ENCODE measurements around the gene NAT8.
"Not testable (repeated sequence)": the region's sequence is repeated elsewhere in the genome, so short reads cannot be mapped to it uniquely, and the experiment has no call there.

The NAT8 gene

GRCh38 chr2:73654175-73654574 is 12.0 kb upstream of the NAT8 start:
- TF ChIP-seq, protein P1, sequence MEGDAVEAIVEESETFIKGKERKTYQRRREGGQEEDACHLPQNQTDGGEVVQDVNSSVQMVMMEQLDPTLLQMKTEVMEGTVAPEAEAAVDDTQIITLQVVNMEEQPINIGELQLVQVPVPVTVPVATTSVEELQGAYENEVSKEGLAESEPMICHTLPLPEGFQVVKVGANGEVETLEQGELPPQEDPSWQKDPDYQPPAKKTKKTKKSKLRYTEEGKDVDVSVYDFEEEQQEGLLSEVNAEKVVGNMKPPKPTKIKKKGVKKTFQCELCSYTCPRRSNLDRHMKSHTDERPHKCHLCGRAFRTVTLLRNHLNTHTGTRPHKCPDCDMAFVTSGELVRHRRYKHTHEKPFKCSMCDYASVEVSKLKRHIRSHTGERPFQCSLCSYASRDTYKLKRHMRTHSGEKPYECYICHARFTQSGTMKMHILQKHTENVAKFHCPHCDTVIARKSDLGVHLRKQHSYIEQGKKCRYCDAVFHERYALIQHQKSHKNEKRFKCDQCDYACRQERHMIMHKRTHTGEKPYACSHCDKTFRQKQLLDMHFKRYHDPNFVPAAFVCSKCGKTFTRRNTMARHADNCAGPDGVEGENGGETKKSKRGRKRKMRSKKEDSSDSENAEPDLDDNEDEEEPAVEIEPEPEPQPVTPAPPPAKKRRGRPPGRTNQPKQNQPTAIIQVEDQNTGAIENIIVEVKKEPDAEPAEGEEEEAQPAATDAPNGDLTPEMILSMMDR (IDR thresholded peaks at IDR 0.05; ENCODE audit: low read depth, low read length, missing control alignments): no peak
- H3K4me3 ChIP-seq (ENCODE audit: low read depth, low read length): no peak overlapping the region
- no peak for DNase-seq (ENCODE audit: low read depth)

- DNase-seq (ENCODE audit: low read depth): no peak
- TF ChIP-seq, protein P1 (IDR thresholded peaks at IDR 0.05; ENCODE audit: low read depth, low read length, missing control alignments): no peak
- no peak overlapping the region for H3K4me3 ChIP-seq (ENCODE audit: low read depth, low read length)
Measured at GRCh38 chr2:73652348-73652747, 10.1 kb upstream of the NAT8 start.

DNA sequence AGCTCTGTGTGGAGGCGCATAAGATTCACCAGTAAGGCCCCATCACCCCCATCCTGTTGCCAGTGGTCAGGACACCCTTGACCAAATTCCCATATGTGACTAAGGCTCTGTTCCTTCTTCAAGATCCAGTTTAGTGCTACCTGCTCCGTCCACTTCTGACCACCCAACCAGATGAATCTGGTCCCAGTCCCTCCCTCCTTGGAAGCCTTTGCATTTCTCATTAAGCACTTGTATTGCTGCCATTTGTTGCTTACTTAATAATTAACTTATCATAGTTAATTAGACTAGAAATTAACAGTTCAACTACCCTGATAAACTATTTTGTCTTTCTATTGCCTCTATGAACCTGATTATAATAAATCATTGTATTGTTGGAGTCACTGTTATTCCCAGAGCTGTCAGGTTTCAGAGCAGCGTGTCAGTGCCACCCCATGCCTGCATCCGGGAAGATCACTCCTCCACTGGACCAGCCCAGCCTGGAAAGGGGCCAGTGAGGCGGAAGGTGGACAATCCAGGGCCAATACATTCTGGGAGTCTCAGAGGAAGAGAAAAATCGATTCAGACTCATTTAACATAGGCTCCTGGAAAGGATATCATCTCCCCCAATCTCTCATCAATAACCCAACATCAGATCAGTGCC is 9.5 kb upstream of the NAT8 start:
- H3K4me3 ChIP-seq (ENCODE audit: low read depth, low read length): no peak overlapping the region
- TF ChIP-seq, protein P1 (IDR thresholded peaks at IDR 0.05; ENCODE audit: low read depth, low read length, missing control alignments): no peak
- DNase-seq (ENCODE audit: low read depth): no peak

- DNase-seq (ENCODE audit: low read depth); H3K4me3 ChIP-seq (ENCODE audit: low read depth, low read length): not testable (repeated sequence)
Measured at GRCh38 chr2:73647690-73648089, 5.5 kb upstream of the NAT8 start.

GRCh38 chr2:73641767-73642062 is 507 bp downstream of the NAT8 start:
- TF ChIP-seq, protein P1 (IDR thresholded peaks at IDR 0.05; ENCODE audit: low read depth, low read length, missing control alignments): no peak
- no peak overlapping the region for H3K4me3 ChIP-seq (ENCODE audit: low read depth, low read length)
- DNase-seq (ENCODE audit: low read depth): no peak

GRCh38 chr2:73640946-73641766 is 1.1 kb downstream of the NAT8 start:
- DNase-seq (ENCODE audit: low read depth): no peak
- H3K4me3 ChIP-seq (ENCODE audit: low read depth, low read length): no peak overlapping the region
- TF ChIP-seq, protein P1 (IDR thresholded peaks at IDR 0.05; ENCODE audit: low read depth, low read length, missing control alignments): no peak

GRCh38 chr2:73640511-73640911 is 1.7 kb downstream of the NAT8 start:
- H3K4me3 ChIP-seq (ENCODE audit: low read depth, low read length): no peak overlapping the region
- DNase-seq (ENCODE audit: low read depth): no peak
- TF ChIP-seq, protein P1 (IDR thresholded peaks at IDR 0.05; ENCODE audit: low read depth, low read length, missing control alignments): no peak
